Measurements from ENCODE around the gene STARD3. TPM values are rescaled to one million over a fixed set of nuclear protein-coding genes. Genes with fewer than 3 reads are reported as not detected.
"Not testable (repeated sequence)": the region's sequence is repeated elsewhere in the genome, so short reads cannot be mapped to it uniquely, and the experiment has no call there.

Gene STARD3
- total RNA-seq, 8 experiments from 2014 or later: 22.8 to 39.8 (median 29.6) TPM

DNA sequence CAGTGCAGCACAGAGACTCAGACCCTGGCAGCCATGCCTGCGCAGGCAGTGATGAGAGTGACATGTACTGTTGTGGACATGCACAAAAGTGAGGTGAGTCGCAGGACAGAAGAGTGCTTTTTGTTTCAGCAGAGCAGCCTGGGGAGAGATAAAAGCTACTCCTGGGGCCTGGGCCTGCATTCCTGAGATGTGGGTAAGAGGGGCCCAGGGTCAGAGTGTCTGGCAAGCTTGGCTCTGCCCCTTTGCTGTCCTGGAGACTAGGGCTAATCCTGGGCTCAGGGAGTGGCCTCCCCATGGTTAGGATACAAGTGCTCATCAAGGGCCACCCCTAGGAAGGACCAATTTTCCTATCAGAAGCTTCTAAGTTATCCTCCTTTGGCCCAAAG, 58.1 kb downstream of the STARD3 start:
- H3K27ac ChIP-seq: no peak overlapping the region
- in situ Hi-C loops (cut with MboI; ENCODE audit: low pct_unique_long_range_greater_than_20kb in 2 of 9, low sequenced_read_pairs in 9 of 9, unreplicated experiment in 9 of 9): no loop called here
- 70 to 100% (median 100%) methylated on average over 1 to 2 of the region's 2 CpGs; no CpG with 5 or more reads in 7 of the 10 experiments for WGBS, 10 experiments
- peak in 1 of 8 experiments; percentile 2 for ATAC-seq (replicated peaks in 6 of 8)
- H3K4me1 ChIP-seq (replicated peaks in 1 of 2): peaks cover 9 to 23% of the 10 kb centered on the region in 2 donors
- H3K4me3 ChIP-seq: no peak overlapping the region

DNA sequence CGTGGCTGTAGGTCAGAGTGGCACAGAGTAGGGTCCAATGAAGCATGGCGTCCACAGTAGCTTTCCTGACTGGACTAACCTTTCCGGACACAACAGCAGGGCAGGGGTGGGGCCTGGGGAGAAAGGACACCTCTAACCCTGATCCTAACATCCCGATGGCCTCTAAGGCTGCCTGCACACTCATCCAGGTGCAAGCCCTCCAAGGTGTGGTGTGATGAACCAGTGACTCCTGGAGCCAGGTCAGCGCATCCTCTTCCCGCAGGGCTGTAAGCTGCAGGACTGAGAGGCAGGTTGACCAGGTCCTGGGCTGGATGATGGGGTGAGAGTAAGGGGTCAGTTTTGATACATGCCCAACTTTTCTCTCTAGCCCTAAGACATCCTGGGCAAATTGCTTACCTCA, 59.8 kb downstream of the STARD3 start:
- in situ Hi-C loops (cut with MboI; ENCODE audit: low pct_unique_long_range_greater_than_20kb in 2 of 9, low sequenced_read_pairs in 9 of 9, unreplicated experiment in 9 of 9): no loop called here
- H3K27ac ChIP-seq: no peak overlapping the region

DNA sequence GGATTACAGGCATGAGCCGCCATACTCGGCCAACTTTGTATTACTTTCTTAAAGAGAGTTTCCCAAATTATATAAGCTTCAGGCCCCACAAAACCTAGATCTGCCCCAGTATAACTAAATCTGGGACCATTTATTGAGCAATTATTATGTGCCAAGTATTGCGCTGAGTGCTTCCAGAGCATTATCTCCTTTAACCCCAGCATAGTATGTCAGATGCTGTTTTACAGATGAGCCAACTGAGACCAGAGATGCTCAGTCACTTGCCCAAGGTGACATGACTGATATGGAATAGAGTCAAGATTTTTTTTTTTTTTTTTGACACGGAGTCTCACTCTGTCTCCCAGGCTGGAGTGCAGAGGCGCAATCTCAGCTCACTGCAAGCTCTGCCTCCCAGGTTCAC, 61.0 kb downstream of the STARD3 start:
- no peak for ATAC-seq (replicated peaks in 6 of 8)
- Histone ChIP-seq H3K4me1 (replicated peaks in 1 of 2) (peaks cover 9 to 33% of the 10 kb centered on the region in 2 donors), H3K27ac (no peak overlapping the region), H3K4me3 (no peak overlapping the region)
- in situ Hi-C loops (cut with MboI; ENCODE audit: low pct_unique_long_range_greater_than_20kb in 2 of 9, low sequenced_read_pairs in 9 of 9, unreplicated experiment in 9 of 9): no loop called here
- 82 to 100% (median 100%) methylated on average over 1 to 4 of the region's 5 CpGs; no CpG with 5 or more reads in 3 of the 10 experiments for WGBS, 10 experiments

More for the DNA sequence above, 59.8 kb downstream of the STARD3 start:
- WGBS, 10 experiments: 80 to 100% methylated on average over 1 of the region's 6 CpGs; no CpG with 5 or more reads in 8 of the 10 experiments
- Histone ChIP-seq H3K4me1 (replicated peaks in 1 of 2) (peaks cover 9 to 28% of the 10 kb centered on the region in 2 donors), H3K4me3 (no peak overlapping the region)
- no peak for ATAC-seq (replicated peaks in 6 of 8)

DNA sequence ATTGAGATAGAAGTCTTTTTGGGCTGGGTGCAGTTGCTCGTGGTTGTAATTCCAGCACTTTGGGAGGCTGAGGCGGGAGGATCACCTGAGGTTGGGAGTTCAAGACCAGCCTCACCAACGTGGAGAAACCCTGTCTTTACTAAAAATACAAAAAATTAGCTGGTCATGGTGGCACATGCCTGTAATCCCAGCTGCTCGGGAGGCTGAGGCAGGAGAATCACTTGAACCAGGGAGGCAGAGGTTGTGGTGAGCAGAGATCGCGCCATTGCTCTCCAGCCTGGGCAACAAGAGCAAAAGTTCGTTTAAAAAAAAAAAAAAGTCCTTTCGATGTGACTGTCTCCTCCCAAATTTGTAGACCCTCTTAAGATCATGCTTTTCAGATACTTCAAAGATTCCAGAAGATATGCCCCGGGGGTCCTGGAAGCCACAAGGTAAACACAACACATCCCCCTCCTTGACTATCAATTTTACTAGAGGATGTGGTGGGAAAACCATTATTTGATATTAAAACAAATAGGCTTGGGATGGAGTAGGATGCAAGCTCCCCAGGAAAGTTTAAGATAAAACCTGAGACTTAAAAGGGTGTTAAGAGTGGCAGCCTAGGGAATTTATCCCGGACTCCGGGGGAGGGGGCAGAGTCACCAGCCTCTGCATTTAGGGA, 62.3 kb downstream of the STARD3 start:
- ATAC-seq (replicated peaks in 6 of 8); H3K27ac ChIP-seq; in situ Hi-C loops (cut with MboI; ENCODE audit: low pct_unique_long_range_greater_than_20kb in 2 of 9, low sequenced_read_pairs in 9 of 9, unreplicated experiment in 9 of 9): not testable (repeated sequence)
- Histone ChIP-seq H3K4me3 (peak overlapping the region; percentile 28 to 50 (median 47)), H3K4me1 (replicated peaks in 1 of 2) (peaks cover 9 to 36% of the 10 kb centered on the region in 2 donors)
- WGBS, 10 experiments: 15 to 70% (median 28%) methylated on average over 3 to 11 of the region's 11 CpGs; no CpG with 5 or more reads in 1 of the 10 experiments

DNA sequence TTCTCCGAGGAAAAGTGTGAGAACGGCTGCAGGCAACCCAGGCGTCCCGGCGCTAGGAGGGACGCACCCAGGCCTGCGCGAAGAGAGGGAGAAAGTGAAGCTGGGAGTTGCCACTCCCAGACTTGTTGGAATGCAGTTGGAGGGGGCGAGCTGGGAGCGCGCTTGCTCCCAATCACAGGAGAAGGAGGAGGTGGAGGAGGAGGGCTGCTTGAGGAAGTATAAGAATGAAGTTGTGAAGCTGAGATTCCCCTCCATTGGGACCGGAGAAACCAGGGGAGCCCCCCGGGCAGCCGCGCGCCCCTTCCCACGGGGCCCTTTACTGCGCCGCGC, 62.8 kb downstream of the STARD3 start, which contains the start of gene ERBB2:
ERBB2 (plus strand) TSS at position 247 of the 330 bp plus-strand sequence. CDS start 175 bp downstream, outside the sequence.
- H3K4me1 ChIP-seq (replicated peaks in 1 of 2): peaks cover 9 to 36% of the 10 kb centered on the region in 2 donors
- ATAC-seq (replicated peaks in 6 of 8): peak; percentile 58 to 92 (median 67)
- in situ Hi-C loops (cut with MboI; ENCODE audit: low pct_unique_long_range_greater_than_20kb in 2 of 9, low sequenced_read_pairs in 9 of 9, unreplicated experiment in 9 of 9): no loop called here

DNA sequence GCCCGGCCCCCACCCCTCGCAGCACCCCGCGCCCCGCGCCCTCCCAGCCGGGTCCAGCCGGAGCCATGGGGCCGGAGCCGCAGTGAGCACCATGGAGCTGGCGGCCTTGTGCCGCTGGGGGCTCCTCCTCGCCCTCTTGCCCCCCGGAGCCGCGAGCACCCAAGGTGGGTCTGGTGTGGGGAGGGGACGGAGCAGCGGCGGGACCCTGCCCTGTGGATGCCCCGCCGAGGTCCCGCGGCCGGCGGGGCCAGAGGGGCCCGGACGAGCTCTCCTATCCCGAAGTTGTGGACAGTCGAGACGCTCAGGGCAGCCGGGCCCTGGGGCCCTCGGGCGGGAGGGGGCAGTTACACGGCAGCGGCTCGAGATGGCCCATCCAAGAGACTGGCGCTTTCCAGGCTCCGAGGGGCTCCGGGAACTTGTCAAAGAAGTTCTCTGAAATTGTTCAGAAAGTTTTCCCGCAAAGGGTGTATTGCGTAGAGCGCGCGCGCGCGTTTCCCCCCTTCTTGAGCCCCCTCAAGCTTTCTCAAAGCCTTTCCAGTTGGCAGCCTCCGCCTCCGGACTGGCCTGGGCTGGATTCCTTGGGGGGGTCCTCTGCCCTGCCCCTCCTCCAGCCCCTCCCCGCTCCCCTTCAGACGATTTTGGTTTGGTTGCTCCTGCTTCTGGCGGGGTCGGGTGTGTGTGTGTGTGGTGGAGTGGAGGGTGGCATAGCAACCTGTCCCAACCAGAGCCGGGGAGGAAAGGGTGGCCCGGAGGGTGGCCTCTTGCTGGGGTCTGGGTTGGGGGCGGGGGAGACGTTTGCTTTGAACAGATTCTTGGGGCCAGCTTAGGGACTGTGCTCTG, 63.4 kb downstream of the STARD3 start:
- peak; percentile 50 to 77 (median 62) for ATAC-seq (replicated peaks in 6 of 8)
- Histone ChIP-seq H3K27ac (peak overlapping the region in 1 of 2 donors; percentile 62), H3K4me1 (replicated peaks in 1 of 2) (peaks cover 6 to 30% of the 10 kb centered on the region in 2 donors), H3K4me3 (peak overlapping the region; percentile 28 to 50 (median 47))
- 0 to 13% (median 10%) methylated on average over 1 to 7 of the region's 57 CpGs; no CpG with 5 or more reads in 7 of the 10 experiments for WGBS, 10 experiments
- in situ Hi-C loops (cut with MboI; ENCODE audit: low pct_unique_long_range_greater_than_20kb in 2 of 9, low sequenced_read_pairs in 9 of 9, unreplicated experiment in 9 of 9): no loop called here

More for the DNA sequence above, 62.8 kb downstream of the STARD3 start, which contains the start of gene ERBB2:
- Histone ChIP-seq H3K4me3 (peak within 1 kb of the TSS; percentile 28 to 50 (median 47)), H3K27ac (peak within 1 kb of the TSS in 1 of 2 donors; percentile 62)
- 0 to 3% (median 0%) methylated on average over 2 to 8 of the region's 20 CpGs; no CpG with 5 or more reads in 4 of the 10 experiments for WGBS, 10 experiments

DNA sequence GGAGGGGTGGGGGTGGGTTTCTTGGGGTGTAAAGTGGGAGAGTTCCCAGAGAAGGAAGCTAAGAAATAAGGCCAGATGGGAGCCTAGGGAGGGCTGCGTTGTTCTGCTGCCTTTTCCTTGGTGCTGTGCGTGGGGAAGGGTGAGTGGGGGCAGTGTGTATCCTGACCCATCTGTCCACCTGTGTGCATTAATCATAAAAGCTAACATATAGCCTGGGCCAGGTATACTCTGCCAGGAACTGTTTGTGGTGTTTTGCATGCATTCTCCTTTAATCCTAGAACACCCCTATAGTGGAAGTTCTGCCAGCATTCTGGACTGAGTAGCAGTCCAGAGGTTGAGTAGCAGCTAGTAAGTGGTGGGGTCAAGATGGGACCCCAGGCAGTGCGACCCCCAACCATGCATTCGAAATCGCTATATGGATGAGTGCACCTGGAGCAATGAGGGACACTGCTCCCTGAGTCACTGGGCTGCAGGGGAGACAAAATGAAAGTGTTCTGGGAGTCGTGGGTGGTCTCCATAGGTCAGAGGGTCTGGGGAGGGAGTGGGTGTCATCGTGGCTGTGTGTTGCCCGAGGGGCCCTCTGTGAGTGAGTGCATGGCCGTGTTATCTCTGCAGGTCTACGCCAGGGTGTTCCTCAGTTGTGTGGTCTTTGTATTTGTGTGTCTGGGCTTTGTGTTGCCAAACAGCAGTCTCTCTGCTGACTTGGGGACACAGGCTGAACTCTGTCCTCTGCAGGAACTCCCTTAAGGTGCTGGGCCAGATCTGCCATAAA, 64.3 kb downstream of the STARD3 start:
- in situ Hi-C loops (cut with MboI; ENCODE audit: low pct_unique_long_range_greater_than_20kb in 2 of 9, low sequenced_read_pairs in 9 of 9, unreplicated experiment in 9 of 9): no loop called here
- Histone ChIP-seq H3K27ac (no peak overlapping the region), H3K4me3 (peak overlapping the region in 4 of 5 donors; percentile 38 to 50 (median 48)), H3K4me1 (replicated peaks in 1 of 2) (peaks cover 0 to 22% of the 10 kb centered on the region in 2 donors)
- WGBS, 10 experiments: 0 to 50% (median 0%) methylated on average over 1 to 3 of the region's 10 CpGs; no CpG with 5 or more reads in 5 of the 10 experiments
- ATAC-seq (replicated peaks in 6 of 8): no peak

DNA sequence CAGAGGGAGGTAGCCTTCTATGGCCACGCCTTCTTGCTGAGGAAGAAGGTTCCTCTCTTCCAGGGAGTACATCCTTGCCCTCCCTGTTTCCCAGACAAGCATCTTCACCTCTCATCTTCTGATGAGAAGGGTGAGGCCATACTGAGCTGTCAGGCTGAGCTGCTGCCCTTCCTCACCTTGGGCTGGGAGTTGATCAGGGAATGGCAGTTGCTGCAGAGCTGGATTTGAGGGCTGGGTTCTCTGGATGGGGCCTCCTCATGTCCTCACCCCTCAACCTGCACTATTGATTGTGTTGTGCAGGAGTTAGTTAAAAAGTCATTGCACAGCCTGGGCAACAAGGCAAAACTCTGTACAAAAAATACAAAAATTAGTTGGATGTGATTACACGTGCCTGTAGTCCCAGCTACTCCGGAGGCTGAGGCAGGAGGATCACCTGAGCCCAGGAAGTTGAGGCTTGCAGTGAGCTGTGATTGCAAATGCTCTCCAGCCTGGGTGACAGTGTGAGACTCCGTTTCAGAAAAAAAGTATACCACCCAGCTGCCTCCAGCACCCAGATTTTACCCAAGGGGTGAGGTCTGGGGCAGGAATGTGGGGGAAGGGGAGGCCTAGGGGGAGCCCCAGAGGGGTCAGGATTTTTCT, 65.0 kb downstream of the STARD3 start:
- ATAC-seq (replicated peaks in 6 of 8): no peak
- in situ Hi-C loops (cut with MboI; ENCODE audit: low pct_unique_long_range_greater_than_20kb in 2 of 9, low sequenced_read_pairs in 9 of 9, unreplicated experiment in 9 of 9): no loop called here
- Histone ChIP-seq H3K27ac (no peak overlapping the region), H3K4me3 (no peak overlapping the region), H3K4me1 (replicated peaks in 1 of 2) (peaks cover 0 to 19% of the 10 kb centered on the region in 2 donors)
- 0 to 85% (median 69%) methylated on average over 1 to 3 of the region's 4 CpGs; no CpG with 5 or more reads in 2 of the 10 experiments for WGBS, 10 experiments

DNA sequence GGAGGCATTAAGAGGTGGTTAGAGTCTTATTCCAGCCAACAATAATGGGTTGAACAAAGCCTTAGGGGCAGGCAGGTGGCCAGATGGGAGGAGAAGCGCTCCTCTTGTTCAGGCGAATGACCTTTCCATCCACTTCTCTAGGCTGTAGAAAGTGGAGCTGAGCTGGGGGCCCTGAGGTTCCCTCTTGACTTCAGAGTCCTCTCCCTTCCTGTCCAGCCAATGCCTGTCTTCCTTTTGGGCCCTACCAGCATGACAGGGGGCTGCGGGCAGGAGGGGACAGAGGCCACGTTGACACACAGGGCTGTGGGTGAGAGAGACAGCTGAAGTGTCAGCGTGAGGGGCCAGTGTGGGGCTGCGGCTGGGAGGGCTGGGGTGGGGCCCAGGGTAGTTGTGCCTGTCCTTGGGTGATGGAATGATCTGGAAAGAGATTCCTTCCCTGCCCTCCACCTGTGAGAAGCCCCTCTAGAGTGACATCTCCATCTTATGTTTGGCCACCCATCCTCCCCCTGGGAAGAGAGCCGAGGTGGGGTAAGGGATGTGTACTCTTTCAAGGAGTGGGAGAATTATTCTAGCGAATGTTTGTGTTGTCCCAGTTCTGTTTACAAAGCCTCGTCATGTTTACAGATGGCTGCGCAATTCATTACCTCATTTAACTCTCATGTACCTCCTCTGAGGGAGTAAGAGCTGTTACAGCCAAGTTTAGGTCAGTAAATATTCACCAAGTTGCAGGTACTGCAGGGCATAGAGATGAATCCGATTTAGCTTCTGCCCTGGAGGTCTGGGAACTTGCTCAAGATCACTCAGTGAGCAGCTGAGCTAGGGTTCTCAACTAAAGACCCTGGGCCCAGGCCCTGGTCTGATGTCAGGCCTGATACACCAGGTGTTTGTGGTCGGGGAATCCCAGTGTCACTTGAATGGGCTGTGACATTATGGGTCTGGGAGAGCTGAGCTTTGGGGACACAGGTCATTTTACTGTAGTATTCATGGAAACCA, 66.3 kb downstream of the STARD3 start:
- WGBS, 10 experiments: 43 to 83% (median 75%) methylated on average over 1 to 6 of the region's 12 CpGs; no CpG with 5 or more reads in 4 of the 10 experiments
- Histone ChIP-seq H3K27ac (no peak overlapping the region), H3K4me3 (no peak overlapping the region), H3K4me1 (replicated peaks in 1 of 2) (peaks cover 0 to 19% of the 10 kb centered on the region in 2 donors)
- in situ Hi-C loops (cut with MboI; ENCODE audit: low pct_unique_long_range_greater_than_20kb in 2 of 9, low sequenced_read_pairs in 9 of 9, unreplicated experiment in 9 of 9): no loop called here
- peak in 2 of 8 experiments; percentile 12 to 23 for ATAC-seq (replicated peaks in 6 of 8)

DNA sequence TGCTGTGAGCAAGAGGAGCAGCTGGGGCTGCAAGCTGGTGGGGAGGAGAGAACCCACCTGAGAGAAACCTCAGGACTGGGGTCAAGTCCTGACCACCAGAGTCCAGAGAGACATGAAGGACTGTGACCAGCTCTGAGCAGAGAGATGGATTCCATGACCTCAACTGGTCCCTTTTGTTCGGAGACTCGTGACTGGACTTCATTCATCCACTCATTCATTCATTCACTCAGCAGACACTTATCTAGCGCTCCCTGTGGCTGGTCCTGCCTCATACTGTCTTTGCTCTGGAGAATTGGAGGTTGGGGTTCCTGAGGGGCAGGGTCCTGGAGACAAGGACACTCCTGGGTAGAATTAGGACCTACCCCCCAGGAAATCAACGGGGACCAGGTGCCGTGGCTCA, 67.0 kb downstream of the STARD3 start:
- 50 to 95% (median 89%) methylated on average over 2 to 5 of the region's 5 CpGs; no CpG with 5 or more reads in 4 of the 10 experiments for WGBS, 10 experiments
- no peak overlapping the region for H3K27ac ChIP-seq
- no peak for ATAC-seq (replicated peaks in 6 of 8)
- peaks cover 0 to 19% of the 10 kb centered on the region in 2 donors for H3K4me1 ChIP-seq (replicated peaks in 1 of 2)
- no peak overlapping the region for H3K4me3 ChIP-seq
- in situ Hi-C loops (cut with MboI; ENCODE audit: low pct_unique_long_range_greater_than_20kb in 2 of 9, low sequenced_read_pairs in 9 of 9, unreplicated experiment in 9 of 9): no loop called here

DNA sequence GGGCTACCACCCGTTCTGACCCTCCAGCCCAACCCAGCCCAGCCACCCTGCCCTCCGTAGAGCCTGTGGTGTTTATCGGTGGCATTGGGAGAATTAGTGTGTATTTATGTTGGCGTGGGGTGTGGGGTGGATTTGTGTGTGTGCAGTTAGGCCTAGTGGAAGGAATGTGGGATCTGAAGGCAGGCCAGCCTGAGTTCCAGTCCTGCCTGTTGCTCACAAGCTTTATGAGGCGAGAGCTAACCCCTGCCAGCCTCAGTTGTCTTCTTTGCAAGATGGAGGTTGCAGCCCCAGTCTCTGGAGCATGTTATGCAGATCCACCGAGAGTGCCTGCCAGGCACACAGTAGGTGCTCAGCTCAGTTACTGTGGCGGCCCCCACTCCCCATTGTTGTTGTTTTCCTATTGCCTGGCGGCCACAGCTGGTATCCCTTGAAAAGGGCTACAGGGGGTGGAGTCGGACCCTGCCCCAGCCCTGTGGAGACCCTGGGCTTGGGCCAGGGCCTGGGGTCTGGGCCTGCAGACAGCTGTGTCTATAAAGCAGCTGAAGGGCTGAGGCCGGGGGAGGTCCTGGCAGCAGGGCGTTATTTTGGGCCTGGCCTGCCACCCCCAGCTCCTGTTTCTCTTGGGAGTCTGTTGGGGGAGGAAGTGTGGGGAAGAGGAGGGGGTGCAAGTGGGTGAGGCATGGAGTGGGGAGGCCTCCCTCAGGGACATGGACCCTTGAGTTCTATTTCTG, 68.0 kb downstream of the STARD3 start:
- in situ Hi-C loops (cut with MboI; ENCODE audit: low pct_unique_long_range_greater_than_20kb in 2 of 9, low sequenced_read_pairs in 9 of 9, unreplicated experiment in 9 of 9): no loop called here
- Histone ChIP-seq H3K4me3 (no peak overlapping the region), H3K27ac (no peak overlapping the region), H3K4me1 (replicated peaks in 1 of 2) (peaks cover 0 to 13% of the 10 kb centered on the region in 2 donors)
- no peak for ATAC-seq (replicated peaks in 6 of 8)
- WGBS, 10 experiments: 0 to 89% (median 69%) methylated on average over 1 to 3 of the region's 11 CpGs; no CpG with 5 or more reads in 5 of the 10 experiments

Measured in motor neuron (in vitro differentiated cells).